DOHH2 (cell line): Measurements from ENCODE around the gene ISM2.
A peak's percentile ranks its signal among the peaks of the same experiment; 100 is the strongest.

ENCODE experiments used
- CTCF ChIP-seq: fragments of 200-600 bp; sonication (generic); IDR thresholded peaks from one replicate; pipeline ENCODE4 v1.5.1; 2014; ENCODE audit warnings: antibody characterized with exemption, mild to moderate bottlenecking, low read depth, low read length; ENCODE audit not compliant: poor library complexity, severe bottlenecking
- EZH2phosphoT487 ChIP-seq: fragments of 200-600 bp; sonication (generic); IDR thresholded peaks from 2 replicates; pipeline ENCODE4 v1.6.1; 2017; ENCODE audit warnings: borderline replicate concordance, mild to moderate bottlenecking, antibody characterized with exemption, low read length, moderate library complexity, mixed read lengths

GRCh38 chr14:77459072-77459723 is 39.4 kb downstream of the ISM2 start:
- TF ChIP-seq CTCF (peak; percentile 92), EZH2phosphoT487 (no peak)
